GM21515 (cell line): ENCODE data around the gene SNRPD2.

Experiments
- ATAC-seq: cut with Tn5 transposase; IDR thresholded peaks from one replicate; pipeline ENCODE4 v1.9.1; 2021; ENCODE audit not compliant: unreplicated experiment

Gene SNRPD2

DNA sequence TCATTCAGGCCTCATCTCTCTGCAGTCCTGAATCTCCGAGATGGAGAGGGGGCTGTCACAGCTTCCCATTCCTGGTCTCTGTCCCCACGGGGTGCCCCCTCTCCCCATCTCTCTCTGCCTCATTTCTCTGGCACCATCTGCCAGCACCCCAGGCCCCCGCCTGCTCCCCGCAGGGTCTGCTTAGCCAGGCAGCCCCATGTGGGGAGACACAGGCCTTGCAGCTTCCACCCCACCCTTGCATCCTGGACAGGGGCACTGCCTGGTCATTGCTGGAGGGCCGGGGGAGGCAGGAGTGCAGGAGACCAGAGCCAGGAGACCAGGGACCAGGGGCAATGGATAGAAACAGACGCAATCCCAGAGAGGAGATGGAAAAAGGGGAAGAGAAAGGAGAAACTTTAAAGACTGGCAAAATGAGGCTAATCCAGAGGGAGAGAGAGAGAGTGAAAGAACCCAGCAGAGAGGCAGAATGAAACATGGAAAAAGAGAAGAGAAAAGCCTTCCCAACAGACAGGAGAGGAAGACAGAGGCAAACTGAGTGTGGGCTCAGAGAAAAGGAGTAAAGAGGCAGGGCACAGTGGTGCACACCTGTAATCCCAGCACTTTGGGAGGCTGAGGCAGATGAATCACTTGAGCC, 32.5 kb downstream of the SNRPD2 start:
- ATAC-seq, result no peak

DNA sequence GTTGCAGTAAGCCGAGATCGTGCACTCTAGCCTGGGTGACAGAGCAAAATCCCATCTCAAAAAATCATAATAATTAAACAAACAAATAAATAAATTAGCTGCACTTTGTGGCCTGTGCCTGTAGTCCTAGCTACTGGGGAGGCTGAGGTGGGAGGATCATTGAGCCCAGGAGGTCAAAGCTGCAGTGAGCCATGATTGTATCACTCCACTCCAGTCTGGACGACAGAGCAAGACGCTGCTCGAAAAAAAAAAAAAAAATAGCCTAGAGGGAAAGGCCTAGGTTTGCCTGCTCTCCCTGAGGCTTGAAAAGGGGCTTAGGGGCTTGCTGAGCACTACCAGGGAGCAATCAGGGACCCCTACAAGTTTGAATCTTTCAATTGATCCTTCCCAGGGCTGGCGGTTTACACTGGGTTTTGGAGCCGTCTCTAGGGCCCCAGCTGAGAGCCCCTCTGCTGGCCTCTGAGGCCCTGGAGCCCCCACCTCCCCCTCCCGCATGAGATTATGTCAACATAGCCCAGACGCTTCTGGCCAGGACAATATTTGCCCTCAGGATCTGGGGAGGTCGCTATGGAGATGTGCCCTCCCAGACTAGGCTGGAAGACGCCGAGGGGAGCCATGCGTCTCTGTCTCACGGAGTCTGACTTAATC, 34.1 kb downstream of the SNRPD2 start:
- no peak for ATAC-seq

- ATAC-seq, result no peak
Observed at GRCh38 chr19:45655073-45655472, 36.7 kb downstream of the SNRPD2 start.

- ATAC-seq, result no peak
Observed at GRCh38 chr19:45653634-45654033, 38.1 kb downstream of the SNRPD2 start.

GRCh38 chr19:45650722-45651121, 41.0 kb downstream of the SNRPD2 start:
- ATAC-seq, result no peak

DNA sequence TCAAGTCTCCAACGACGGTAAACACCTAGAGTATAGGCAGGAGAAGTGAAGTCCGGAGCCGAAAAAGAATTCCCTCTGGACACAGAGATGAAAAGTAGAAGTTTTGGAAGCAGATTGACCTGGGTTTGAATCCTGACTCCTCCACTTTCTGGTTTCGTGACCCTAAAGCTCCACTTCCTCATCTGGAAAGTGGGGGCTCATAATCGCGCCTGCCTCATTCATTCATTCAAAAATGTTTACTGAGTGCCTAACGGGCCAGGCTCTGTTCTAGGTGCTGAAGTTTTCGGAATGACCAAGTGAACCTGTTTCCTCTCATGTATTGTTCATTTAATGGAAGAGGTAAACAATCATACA, 45.4 kb downstream of the SNRPD2 start:
- no peak for ATAC-seq

DNA sequence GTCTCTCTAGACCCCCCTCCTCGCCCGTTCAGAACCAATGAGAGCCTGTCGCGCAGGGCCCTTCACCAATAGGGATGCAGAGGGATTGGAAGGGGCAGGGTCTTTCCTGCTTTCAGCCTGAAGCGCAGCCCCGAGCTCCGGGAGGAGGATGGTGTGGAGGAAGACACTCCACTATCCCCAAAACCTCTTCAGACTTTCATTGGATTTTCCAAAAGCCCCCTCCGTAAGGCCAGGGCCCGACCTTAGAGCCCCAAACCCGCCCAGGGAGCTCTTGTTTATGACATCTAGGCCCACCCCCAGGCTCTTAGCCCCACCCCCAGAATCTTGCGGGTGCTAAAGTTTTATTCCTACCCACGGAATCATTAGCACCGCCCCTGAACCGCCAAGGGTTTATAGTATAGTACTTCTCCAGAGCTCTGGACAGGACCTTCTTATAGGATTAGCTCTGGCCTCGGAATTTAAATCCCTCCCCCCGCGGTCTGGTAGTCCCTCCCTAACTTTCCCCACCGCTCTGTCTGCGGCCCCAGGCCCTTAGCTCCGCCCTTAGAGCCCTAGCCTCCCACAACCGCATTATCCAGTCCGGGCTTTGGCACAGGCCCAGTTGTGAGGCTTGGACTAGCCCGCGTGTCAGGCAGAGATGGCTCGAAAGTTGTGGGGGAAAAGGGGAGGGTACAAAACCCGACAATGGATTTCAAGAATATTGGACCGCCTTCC, 46.0 kb downstream of the SNRPD2 start:
- ATAC-seq, result peak; percentile 32

- ATAC-seq, result no peak
Observed at GRCh38 chr19:45645068-45645630, 46.6 kb downstream of the SNRPD2 start.

DNA sequence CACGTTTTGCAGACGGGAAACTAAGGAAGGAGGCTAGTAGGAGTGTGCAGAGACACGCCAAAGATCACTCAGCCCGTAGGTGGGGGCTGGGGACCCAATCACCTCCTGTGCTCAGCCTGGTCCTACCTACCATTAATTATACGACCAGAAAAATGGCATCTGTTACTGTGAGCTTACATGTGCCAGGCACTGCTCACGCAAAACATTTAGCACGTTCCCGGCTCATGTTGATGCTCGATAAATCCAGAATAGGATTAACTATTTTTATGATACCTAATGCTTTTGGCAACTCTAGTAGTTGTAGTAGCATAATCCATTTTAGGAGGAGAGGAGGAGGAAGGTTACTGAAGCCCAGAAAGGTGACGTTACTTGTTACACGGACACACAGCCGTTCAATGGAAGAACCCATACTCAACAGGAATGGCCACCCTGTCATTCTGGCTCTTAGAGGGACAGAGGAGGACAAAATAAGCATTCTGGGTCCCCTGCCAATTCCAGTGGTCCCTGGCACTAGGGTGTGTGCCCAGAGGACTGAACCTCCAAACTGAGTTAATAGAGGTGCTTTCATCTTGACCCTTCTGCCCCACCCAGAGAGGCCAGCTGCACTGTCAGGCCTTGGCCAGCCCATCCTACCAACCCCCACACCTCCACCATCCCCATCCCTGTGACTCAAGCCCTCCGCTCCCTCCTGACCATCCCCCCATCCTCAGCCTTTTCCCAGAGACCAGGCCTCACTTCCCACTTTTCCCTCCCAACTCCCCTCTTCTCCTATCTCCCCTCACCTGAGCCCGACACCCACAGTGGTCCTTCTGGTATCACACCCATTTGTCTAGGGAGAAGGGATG, 47.6 kb downstream of the SNRPD2 start:
- ATAC-seq, result no peak

DNA sequence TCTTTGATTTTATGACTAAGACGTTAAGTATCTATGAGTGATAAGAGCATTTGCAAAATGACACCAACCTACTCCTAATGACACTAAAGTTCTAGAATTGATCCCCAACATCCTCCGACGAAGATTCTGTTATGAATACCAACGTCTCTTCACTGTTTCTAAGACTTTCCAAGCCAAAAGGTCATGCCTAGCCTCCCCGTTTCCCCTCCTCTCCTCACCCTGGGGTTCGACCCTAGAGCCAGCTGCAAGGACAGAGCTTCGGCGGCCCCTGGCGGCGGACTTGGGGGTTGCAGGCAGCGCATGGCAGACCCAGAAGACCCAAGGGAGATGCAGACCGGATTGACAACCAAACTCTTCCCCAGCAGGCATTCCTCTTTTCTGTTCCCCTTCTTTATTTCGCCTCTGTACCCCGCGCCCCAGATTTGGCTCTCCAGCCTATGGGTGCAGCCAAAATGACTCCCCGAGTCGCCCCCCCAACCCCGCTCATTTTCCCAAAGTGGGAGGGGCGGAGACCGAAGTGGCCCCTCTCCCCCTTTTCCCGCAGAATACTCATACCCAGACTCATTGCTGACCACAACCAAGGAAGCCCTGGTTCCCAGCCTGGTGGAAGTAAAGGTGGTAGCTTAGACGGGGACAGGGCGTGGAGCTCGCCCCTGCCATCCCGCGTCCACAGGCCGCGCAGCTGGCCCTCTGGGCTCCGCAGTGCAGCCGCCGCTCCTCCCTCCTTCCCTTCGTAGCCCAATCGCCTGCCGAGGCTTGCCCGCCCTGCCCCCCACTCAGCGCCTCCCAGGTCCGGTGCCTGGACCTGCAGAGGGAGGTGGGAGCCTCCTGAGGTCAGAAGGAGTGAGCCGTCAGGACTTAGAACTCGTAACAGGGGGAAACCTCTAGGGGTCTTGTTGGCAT, 48.5 kb downstream of the SNRPD2 start:
- ATAC-seq, result peak; percentile 33

- peak; percentile 27 for ATAC-seq
Observed at GRCh38 chr19:45641274-45642105, 50.3 kb downstream of the SNRPD2 start.

DNA sequence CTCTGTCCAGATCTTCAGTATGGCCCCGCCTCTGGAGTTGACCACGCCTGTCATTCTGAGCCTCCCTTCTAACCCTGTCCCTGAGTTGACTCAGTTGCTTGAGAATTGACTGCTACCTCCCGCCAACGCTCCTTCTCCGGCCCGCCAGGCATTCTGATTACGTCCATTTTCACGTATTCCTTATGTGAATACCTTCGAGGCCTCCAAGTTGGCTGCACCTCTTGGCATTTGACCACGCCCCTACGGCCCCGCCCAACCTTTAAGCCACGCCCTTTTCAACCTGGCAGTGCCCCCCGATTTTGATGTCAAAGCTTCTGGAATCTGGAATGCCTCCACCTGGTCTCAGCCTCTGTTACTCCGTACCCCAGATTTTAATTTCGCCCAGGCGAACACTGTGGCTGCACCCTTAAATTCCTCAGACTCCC, 50.9 kb downstream of the SNRPD2 start:
- ATAC-seq, result no peak

GRCh38 chr19:45638930-45639729, 52.6 kb downstream of the SNRPD2 start, which contains the start of gene EML2:
TSS of gene EML2 (minus strand) at chr19:45639397. CDS start at chr19:45639376, 21 bp downstream.
- no peak for ATAC-seq

GRCh38 chr19:45637890-45638667, 53.7 kb downstream of the SNRPD2 start:
- no peak for ATAC-seq
